ENCODE data around the gene KIAA1549. TPM values are rescaled to one million over a fixed set of nuclear protein-coding genes. Genes with fewer than 3 reads are reported as not detected.

KIAA1549 gene
- polyA plus RNA-seq, 2 of the 4 experiments (the other 2 are of a cell fraction) = 4.1 to 4.7 TPM

DNA sequence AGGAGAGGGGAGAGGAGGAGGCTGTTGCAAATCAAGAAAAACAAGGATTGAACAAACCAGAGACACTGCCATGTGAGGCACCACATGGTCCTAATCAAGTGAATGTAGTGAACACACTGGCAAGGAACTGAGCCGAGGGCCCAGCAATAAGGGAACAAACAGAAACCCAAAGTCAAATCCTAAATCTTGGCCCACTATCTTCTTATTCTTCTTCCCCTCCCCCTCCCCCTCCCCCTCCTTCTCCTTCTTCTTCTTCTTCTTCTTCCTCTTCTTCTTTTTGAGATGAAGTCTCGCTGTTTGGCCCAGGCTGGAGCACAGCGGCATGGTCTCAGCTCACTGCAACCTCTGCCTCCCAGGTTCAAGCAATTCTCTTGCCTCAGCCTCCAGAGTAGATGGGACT, 24.0 kb downstream of the KIAA1549 start:
- Histone ChIP-seq H3K4me1 (peaks cover 19% of the 10 kb centered on the region), H3K27ac (no peak overlapping the region), H3K4me3 (no peak overlapping the region), H3K9me3 (no peaks in the 10 kb centered on the region), H3K4me2 (no peak overlapping the region)
- 88% methylated on average over 3 of the region's 3 CpGs for WGBS (ENCODE audit: missing lambda C conversion rate)
- no peak for FAIRE-seq
- ATAC-seq = no peak
- DNase-seq (ENCODE audit: low read depth in 1 of 2, low spot score in 1 of 2) = no peak
- TF ChIP-seq POLR2AphosphoS2 (conservative IDR thresholded peaks at IDR 0.05; ENCODE audit: low read length) (no peak), EP300 (IDR thresholded peaks at IDR 0.05) (no peak), MAZ (IDR thresholded peaks at IDR 0.05; ENCODE audit: borderline replicate concordance, low read depth, low read length) (no peak), CHD2 (IDR thresholded peaks at IDR 0.05; ENCODE audit: low read length, partially characterized antibody) (no peak), GATA3 (IDR thresholded peaks at IDR 0.05; ENCODE audit: borderline replicate concordance) (no peak), HOXB5 (CRISPR knock-in tag; IDR thresholded peaks at IDR 0.05) (no peak), PHF8 (IDR thresholded peaks at IDR 0.05; ENCODE audit: borderline replicate concordance, low read depth) (no peak), SREBF2 (IDR thresholded peaks at IDR 0.05) (no peak), ZC3H11A (IDR thresholded peaks at IDR 0.05) (no peak), BHLHE40 (IDR thresholded peaks at IDR 0.05; ENCODE audit: low read depth, low read length) (no peak), KDM5A (IDR thresholded peaks at IDR 0.05) (no peak), ESRRA (IDR thresholded peaks at IDR 0.05; ENCODE audit: borderline replicate concordance, low read length) (no peak), HOXA7 (CRISPR knock-in tag; IDR thresholded peaks at IDR 0.05) (no peak), KDM1A (IDR thresholded peaks at IDR 0.05; ENCODE audit: low read depth) (no peak)
- TF ChIP-seq, protein P1, sequence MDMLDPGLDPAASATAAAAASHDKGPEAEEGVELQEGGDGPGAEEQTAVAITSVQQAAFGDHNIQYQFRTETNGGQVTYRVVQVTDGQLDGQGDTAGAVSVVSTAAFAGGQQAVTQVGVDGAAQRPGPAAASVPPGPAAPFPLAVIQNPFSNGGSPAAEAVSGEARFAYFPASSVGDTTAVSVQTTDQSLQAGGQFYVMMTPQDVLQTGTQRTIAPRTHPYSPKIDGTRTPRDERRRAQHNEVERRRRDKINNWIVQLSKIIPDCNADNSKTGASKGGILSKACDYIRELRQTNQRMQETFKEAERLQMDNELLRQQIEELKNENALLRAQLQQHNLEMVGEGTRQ (IDR thresholded peaks at IDR 0.05) = no peak
- TF ChIP-seq, protein P2, sequence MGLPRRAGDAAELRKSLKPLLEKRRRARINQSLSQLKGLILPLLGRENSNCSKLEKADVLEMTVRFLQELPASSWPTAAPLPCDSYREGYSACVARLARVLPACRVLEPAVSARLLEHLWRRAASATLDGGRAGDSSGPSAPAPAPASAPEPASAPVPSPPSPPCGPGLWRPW (IDR thresholded peaks at IDR 0.05) = no peak
- TF ChIP-seq, protein P3, sequence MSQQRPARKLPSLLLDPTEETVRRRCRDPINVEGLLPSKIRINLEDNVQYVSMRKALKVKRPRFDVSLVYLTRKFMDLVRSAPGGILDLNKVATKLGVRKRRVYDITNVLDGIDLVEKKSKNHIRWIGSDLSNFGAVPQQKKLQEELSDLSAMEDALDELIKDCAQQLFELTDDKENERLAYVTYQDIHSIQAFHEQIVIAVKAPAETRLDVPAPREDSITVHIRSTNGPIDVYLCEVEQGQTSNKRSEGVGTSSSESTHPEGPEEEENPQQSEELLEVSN (IDR thresholded peaks at IDR 0.05; ENCODE audit: borderline replicate concordance, low read depth) = no peak
- POLR2A ChIA-PET = no interaction called here
- CTCF ChIA-PET = no interaction called here

DNA sequence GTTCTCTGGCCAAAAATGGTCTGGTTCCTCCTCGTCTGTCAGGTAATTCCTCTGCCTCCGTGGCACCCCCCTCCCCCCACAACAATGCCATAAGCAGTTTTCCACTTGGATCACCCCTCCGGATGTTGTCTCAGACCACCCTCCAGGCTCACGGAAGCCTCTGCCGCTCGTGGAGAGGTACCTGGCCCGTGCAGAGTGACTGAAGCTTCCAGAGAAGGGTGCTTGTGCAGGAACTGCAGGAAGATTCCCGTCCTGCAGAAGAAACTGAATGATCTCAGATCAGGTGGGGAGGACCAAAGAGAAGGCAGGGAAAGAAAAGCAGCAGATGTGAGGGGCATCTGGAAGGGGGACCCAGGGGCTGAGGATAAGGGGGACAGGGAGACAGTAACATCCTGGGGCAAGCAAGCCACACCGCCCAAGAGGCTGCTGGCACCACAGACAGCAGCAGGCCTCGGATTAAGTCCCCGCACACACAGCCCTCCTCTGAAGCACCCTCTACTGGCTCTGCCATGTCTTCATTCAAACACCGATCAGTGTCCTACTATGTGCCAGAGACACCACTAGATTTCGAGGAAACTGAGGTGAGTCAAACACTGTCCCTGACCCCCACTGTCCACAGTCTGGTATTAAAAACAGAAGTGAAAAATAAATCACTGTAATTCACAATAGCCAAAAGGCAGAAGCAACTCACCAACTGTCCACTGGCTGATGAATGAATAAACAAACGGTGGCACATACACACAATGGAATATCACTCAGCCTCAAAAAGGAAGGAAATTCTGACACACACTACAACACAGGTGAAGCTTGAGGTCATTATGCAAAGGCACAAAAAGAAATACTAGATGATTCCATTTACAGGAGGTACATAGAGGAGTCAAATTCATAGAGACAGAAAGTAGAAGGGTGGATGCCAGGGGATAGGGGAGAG, 26.4 kb downstream of the KIAA1549 start:
- Histone ChIP-seq H3K4me3 (no peak overlapping the region), H3K27ac (no peak overlapping the region), H3K9me3 (no peaks in the 10 kb centered on the region), H3K4me1 (peaks cover 7% of the 10 kb centered on the region; the same call in 1 of the 3 replicates), H3K4me2 (no peak overlapping the region)
- DNase-seq (ENCODE audit: low read depth in 1 of 2, low spot score in 1 of 2) = no peak
- FAIRE-seq = no peak
- WGBS (ENCODE audit: missing lambda C conversion rate) = 79% methylated on average over 12 of the region's 14 CpGs
- CTCF ChIA-PET = interaction anchor here (1.0 kb wide), 1 partner anchor 25 kb away, joined by 3 read pairs; no protein-coding TSS in a partner anchor
- POLR2A ChIA-PET = interaction anchor here (0.6 kb wide), 1 partner anchor 50 kb away, joined by 4 read pairs; no protein-coding TSS in a partner anchor
- peak in 1 of 2 experiments; percentile 29; a peak in 1 of 6 replicates for ATAC-seq
- TF ChIP-seq TFCP2L1 (CRISPR knock-in tag; IDR thresholded peaks at IDR 0.05) (no peak), ZFP36 (IDR thresholded peaks at IDR 0.05; ENCODE audit: borderline replicate concordance, partially characterized antibody) (no peak), JUNB (IDR thresholded peaks at IDR 0.05) (no peak), ZC3H11A (IDR thresholded peaks at IDR 0.05) (no peak), EHF (CRISPR knock-in tag; IDR thresholded peaks at IDR 0.05) (no peak), CHD2 (IDR thresholded peaks at IDR 0.05; ENCODE audit: low read length, partially characterized antibody) (no peak), POLR2A (IDR thresholded peaks at IDR 0.05; ENCODE audit: low read length) (no peak), FOXS1 (CRISPR knock-in tag; IDR thresholded peaks at IDR 0.05) (no peak), RFX5 (IDR thresholded peaks at IDR 0.05) (no peak), MAZ (IDR thresholded peaks at IDR 0.05; ENCODE audit: borderline replicate concordance, low read depth, low read length) (no peak)
- TF ChIP-seq, protein P4, sequence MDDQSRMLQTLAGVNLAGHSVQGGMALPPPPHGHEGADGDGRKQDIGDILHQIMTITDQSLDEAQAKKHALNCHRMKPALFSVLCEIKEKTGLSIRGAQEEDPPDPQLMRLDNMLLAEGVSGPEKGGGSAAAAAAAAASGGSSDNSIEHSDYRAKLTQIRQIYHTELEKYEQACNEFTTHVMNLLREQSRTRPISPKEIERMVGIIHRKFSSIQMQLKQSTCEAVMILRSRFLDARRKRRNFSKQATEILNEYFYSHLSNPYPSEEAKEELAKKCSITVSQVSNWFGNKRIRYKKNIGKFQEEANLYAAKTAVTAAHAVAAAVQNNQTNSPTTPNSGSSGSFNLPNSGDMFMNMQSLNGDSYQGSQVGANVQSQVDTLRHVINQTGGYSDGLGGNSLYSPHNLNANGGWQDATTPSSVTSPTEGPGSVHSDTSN (IDR thresholded peaks at IDR 0.05) = no peak
- TF ChIP-seq, protein P5, sequence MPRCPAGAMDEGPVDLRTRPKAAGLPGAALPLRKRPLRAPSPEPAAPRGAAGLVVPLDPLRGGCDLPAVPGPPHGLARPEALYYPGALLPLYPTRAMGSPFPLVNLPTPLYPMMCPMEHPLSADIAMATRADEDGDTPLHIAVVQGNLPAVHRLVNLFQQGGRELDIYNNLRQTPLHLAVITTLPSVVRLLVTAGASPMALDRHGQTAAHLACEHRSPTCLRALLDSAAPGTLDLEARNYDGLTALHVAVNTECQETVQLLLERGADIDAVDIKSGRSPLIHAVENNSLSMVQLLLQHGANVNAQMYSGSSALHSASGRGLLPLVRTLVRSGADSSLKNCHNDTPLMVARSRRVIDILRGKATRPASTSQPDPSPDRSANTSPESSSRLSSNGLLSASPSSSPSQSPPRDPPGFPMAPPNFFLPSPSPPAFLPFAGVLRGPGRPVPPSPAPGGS (IDR thresholded peaks at IDR 0.05) = no peak
